GM12878 (cell line): ENCODE measurements around the gene CCDC82. TPM values are rescaled to one million over a fixed set of nuclear protein-coding genes. Genes with fewer than 3 reads are reported as not detected.
A peak's percentile ranks its signal among the peaks of the same experiment; 100 is the strongest.

ENCODE experiments used
- ATAC-seq: fragments of 200-7000 bp; cut with Tn5 transposase; 3 replicates; pipeline ENCODE4 v1.9.1; 2020; ENCODE audit warnings: mild to moderate bottlenecking, moderate library complexity
- BruUV-seq: library from RNA; stranded (reverse); fragments of 400-500 nt; replicated peaks from 2 replicates; lab custom pipeline; 2021; lab: Mats Ljungman, UMichigan
- CTCF ChIA-PET: fragments of 300-600 bp; sonication (Branson Sonifier 250); formaldehyde crosslinking; extraction: SDS; loops from one replicate; lab custom pipeline; 2021; ENCODE audit warnings: inconsistent platforms; lab: Yijun Ruan, JAX
- POLR2A ChIA-PET: fragments of 350-600 bp; formaldehyde crosslinking; extraction: SDS; loops from one replicate; lab custom pipeline; 2021; ENCODE audit warnings: inconsistent platforms; lab: Charles Lee
- RAD21 ChIA-PET: fragments of 300-600 bp; sonication (Branson Sonifier 250); formaldehyde crosslinking; loops from one replicate; lab custom pipeline; 2023; ENCODE audit warnings: antibody characterized with exemption; ENCODE audit not compliant: unreplicated experiment; lab: Charles Lee
- SMC1A ChIA-PET: fragments of 300-600 bp; sonication (Branson Sonifier 250); formaldehyde crosslinking; loops from one replicate; lab custom pipeline; 2023; ENCODE audit not compliant: unreplicated experiment, uncharacterized antibody; lab: Charles Lee
- DNase-seq: peaks from one replicate; pipeline ENCODE4 v3.0.0-alpha.2; 2011; ENCODE audit warnings: low read depth, low spot score
- FAIRE-seq: peaks from 3 replicates; lab custom pipeline; 2011; peaks lifted over from hg19 to GRCh38; lab: Jason Lieb, UNC
- H2AFZ ChIP-seq: 2 replicates; pipeline ENCODE4 v1.6.0; 2011; ENCODE audit warnings: low read depth, low read length, control low read depth; ENCODE audit not compliant: control insufficient read depth
- H3K27ac ChIP-seq: 2 replicates; pipeline ENCODE4 v1.5.1; 2011; ENCODE audit warnings: control low read depth; ENCODE audit not compliant: control insufficient read depth, insufficient read depth
- H3K27me3 ChIP-seq, 2 experiments: replicated peaks in 1 of 2; 2 replicates each; pipeline versions ENCODE4 v1.6.0 to v1.6.1; 2011; ENCODE audit warnings: low read length in 1 of 2; ENCODE audit not compliant: control insufficient read depth in 2 of 2, insufficient read depth in 2 of 2
- H3K36me3 ChIP-seq, 2 experiments: 2 replicates each; pipeline ENCODE4 v1.5.1; 2011; ENCODE audit warnings: low read length in 1 of 2; ENCODE audit not compliant: control insufficient read depth in 2 of 2, insufficient read depth in 2 of 2
- H3K4me1 ChIP-seq: 2 replicates; pipeline ENCODE4 v1.6.1; 2011; ENCODE audit warnings: mild to moderate bottlenecking, low read length, moderate library complexity, mixed read lengths; ENCODE audit not compliant: control insufficient read depth, insufficient read depth
- H3K4me2 ChIP-seq: 2 replicates; pipeline ENCODE4 v1.6.0; 2011; ENCODE audit warnings: control low read depth; ENCODE audit not compliant: control insufficient read depth, insufficient read depth
- H3K4me3 ChIP-seq: fragments of 200-600 bp; sonication (generic); 2 replicates; pipeline ENCODE4 v1.5.1; 2016
- H3K79me2 ChIP-seq: 2 replicates; pipeline ENCODE4 v1.6.0; 2011; ENCODE audit warnings: low read length; ENCODE audit not compliant: control insufficient read depth, insufficient read depth
- H3K9ac ChIP-seq: 2 replicates; pipeline ENCODE4 v1.8.0; 2011; ENCODE audit warnings: low read length, control low read depth, mixed read lengths; ENCODE audit not compliant: control insufficient read depth, insufficient read depth
- H3K9me3 ChIP-seq: replicated peaks from 3 replicates; pipeline ENCODE4 v1.5.1; 2011; ENCODE audit warnings: mild to moderate bottlenecking, low read length; ENCODE audit not compliant: control insufficient read depth, insufficient read depth
- H4K20me1 ChIP-seq: 2 replicates; pipeline ENCODE4 v1.6.0; 2011; ENCODE audit not compliant: control insufficient read depth, insufficient read depth
- ATF7 ChIP-seq: fragments of 450-650 bp; IDR thresholded peaks from 2 replicates; pipeline ENCODE4 v1.6.1; 2016; ENCODE audit warnings: low read depth, mild to moderate bottlenecking
- BCLAF1 ChIP-seq: fragments of 450-650 bp; IDR thresholded peaks from 2 replicates; pipeline ENCODE4 v1.6.1; 2017; ENCODE audit warnings: antibody characterized with exemption, mild to moderate bottlenecking, moderate library complexity
- CHD1 ChIP-seq: IDR thresholded peaks from 2 replicates; pipeline ENCODE4 v1.6.1; 2012; ENCODE audit warnings: low read depth, low read length, improper control_type of control experiment
- CTCF ChIP-seq, 3 experiments: IDR thresholded peaks in 2 of 3; conservative IDR thresholded peaks in 1 of 3; 2 replicates each; pipeline ENCODE4 v1.5.1; 2011; ENCODE audit warnings: low read depth in 3 of 3, low read length in 3 of 3, mild to moderate bottlenecking in 3 of 3, control low read depth in 2 of 3, moderate library complexity in 2 of 3, inconsistent platforms in 1 of 3, mixed read lengths in 1 of 3; ENCODE audit not compliant: control insufficient read depth in 2 of 3, insufficient read depth in 1 of 3; ENCODE audit errors: extremely low read depth in 1 of 3
- E2F8 ChIP-seq: fragments of 450-650 bp; IDR thresholded peaks from 2 replicates; pipeline ENCODE4 v1.6.1; 2018; ENCODE audit warnings: mild to moderate bottlenecking, low read depth, moderate library complexity; ENCODE audit not compliant: partially characterized antibody
- LARP7 ChIP-seq: fragments of 450-650 bp; IDR thresholded peaks from 2 replicates; pipeline ENCODE4 v1.6.1; 2017; ENCODE audit warnings: mild to moderate bottlenecking
- RAD21 ChIP-seq: IDR thresholded peaks from 2 replicates; pipeline ENCODE4 v1.6.1; 2011; ENCODE audit warnings: mild to moderate bottlenecking, low read depth, low read length, moderate library complexity; ENCODE audit not compliant: insufficient read depth
- RB1 ChIP-seq: fragments of 450-650 bp; formaldehyde crosslinking; IDR thresholded peaks from 2 replicates; pipeline ENCODE4 v1.6.1; 2017; ENCODE audit warnings: mild to moderate bottlenecking, borderline replicate concordance
- SMARCA5 ChIP-seq: fragments of 450-650 bp; IDR thresholded peaks from 2 replicates; pipeline ENCODE4 v1.6.1; 2017; ENCODE audit warnings: mild to moderate bottlenecking
- SMC3 ChIP-seq: IDR thresholded peaks from 2 replicates; pipeline ENCODE4 v1.6.1; 2011; ENCODE audit warnings: low read length, improper control_type of control experiment, borderline replicate concordance
- TCF12 ChIP-seq: IDR thresholded peaks from 2 replicates; pipeline ENCODE4 v1.6.1; 2011; ENCODE audit warnings: low read depth, mild to moderate bottlenecking, low read length
- YY1 ChIP-seq: IDR thresholded peaks from 2 replicates; pipeline ENCODE4 v1.6.1; 2011; ENCODE audit warnings: low read depth, mild to moderate bottlenecking, low read length
- WGBS: methylation state at CpG from one replicate; pipeline ENCODE4 v1.1.6; 2016; ENCODE audit warnings: low lambda C conversion rate; ENCODE audit not compliant: insufficient replicate concordance, insufficient coverage; ENCODE audit errors: missing lambda C conversion rate; 5-methylcytosine and 5-hydroxymethylcytosine counted together
- in situ Hi-C: fragments of 300-500 bp; cut with MboI; formaldehyde crosslinking; loops from 9 replicates; pipeline ENCODE4 v1.14.3; 2018; ENCODE audit warnings: mixed read lengths
- intact Hi-C: fragments of 100-400 bp; cut with micrococcal nuclease; formaldehyde crosslinking; loops from one replicate; pipeline ENCODE4 v1.14.2; 2022; ENCODE audit not compliant: unreplicated experiment
- polyA plus RNA-seq, 11 experiments: library from polyadenylated mRNA; depleted of rRNA in 4 of 11; unstranded in 6 of 11; stranded (reverse) in 5 of 11; fragments of >200 nt; fragmentation: Nextera tagmentation in 4 of 11; fragmentation: Illumina TruSeq in 1 of 11; extraction: Ambion mirVana in 4 of 11; extraction: Trizol in 1 of 11; gene quantifications; 1 replicate in 1 of 11; 2 replicates in 10 of 11; pipeline versions ENCODE4 v1.2.1 to v1.2.3, GENCODE V29; 2011 to 2016; ENCODE audit warnings: inconsistent platforms in 2 of 11, missing spikeins in 2 of 11, low read depth in 1 of 11
- total RNA-seq, 4 experiments: library from RNA; depleted of rRNA in 3 of 4; stranded (reverse); fragments of >200 nt in 3 of 4; fragmentation: Illumina TruSeq in 1 of 4; extraction: Trizol in 1 of 4; gene quantifications; 2 replicates each; pipeline versions ENCODE4 v1.2.1 to v1.2.3, GENCODE V29; 2013 to 2021

CCDC82 gene
- total and polyA plus RNA-seq, 10 of the 15 experiments (the other 5 are each of a cell fraction or from before 2014, with no cell fraction given), result 15.2 to 62.4 (median 28.8) TPM

- TF ChIP-seq LARP7, result no peak
Observed at GRCh38 chr11:96394773-96395172, 5.1 kb upstream of the CCDC82 start (continued).

- H3K9me3 ChIP-seq, result no peaks in the 10 kb centered on the region
- H4K20me1 ChIP-seq, result no peaks in the 10 kb centered on the region
- POLR2A ChIA-PET, result interaction anchor here (0.5 to 1.0 kb wide), 3 partner anchors 50 to 603 kb away, joined by 3 to 5 read pairs (median 4); partner anchors contain the start of gene CEP57
- RAD21 ChIA-PET, result interaction anchor here (0.7 to 3.6 kb wide), 33 partner anchors 10 to 1239 kb away, joined by 3 to 44 read pairs (median 5); partner anchors contain the start of genes CEP57, FAM76B and MAML2
- H3K27me3 ChIP-seq, result no peaks in the 10 kb centered on the region
- H3K36me3 ChIP-seq, result no peaks in the 10 kb centered on the region
- SMC1A ChIA-PET, result interaction anchor here (0.7 to 4.0 kb wide), 60 partner anchors 9 to 1241 kb away, joined by 3 to 41 read pairs (median 4); partner anchors contain the start of genes FAM76B and MAML2
- peak; percentile 9; the same call in 1 of the 3 replicates for ATAC-seq
- intact Hi-C loops, result loop anchor here (1.0 to 5.0 kb wide), 4 partner anchors 207 to 545 kb away; no protein-coding TSS in a partner anchor
- peaks cover 34% of the 10 kb centered on the region for H3K79me2 ChIP-seq
- no peak overlapping the region for H3K9ac ChIP-seq
- 0% methylated on average over 1 of the region's 1 CpG for WGBS
- CTCF ChIA-PET, result interaction anchor here (0.6 to 5.4 kb wide), 74 partner anchors 9 to 1242 kb away, joined by 3 to 101 read pairs (median 4); partner anchors contain the start of genes FAM76B and MAML2
- H2AFZ ChIP-seq, result no peak overlapping the region
- DNase-seq, result peak; percentile 27
- H3K4me1 ChIP-seq, result no peaks in the 10 kb centered on the region
- FAIRE-seq, result peak; percentile 59
- peak; percentile 41; the same call in 1 of the 2 replicates for TF ChIP-seq ATF7
- TF ChIP-seq RB1, result peak; percentile 43; the same call in 1 of the 2 replicates
- TF ChIP-seq SMARCA5, result peak; percentile 40; the same call in 1 of the 2 replicates
- TF ChIP-seq SMC3, result peak; percentile 79
- TF ChIP-seq BCLAF1, result no peak
- TF ChIP-seq CTCF (IDR thresholded peaks at IDR 0.05 in 2 of 3, conservative IDR thresholded peaks at IDR 0.05 in 1 of 3; ENCODE audit: control insufficient read depth in 2 of 3, extremely low read depth in 1 of 3, insufficient read depth in 1 of 3, low read depth in 3 of 3, low read length in 3 of 3), result peak; percentile 65 to 80 (median 76); a peak in 5 of 6 replicates
- TF ChIP-seq YY1, result peak; percentile 28; the same call in 1 of the 2 replicates
- no peak for TF ChIP-seq CHD1
- TF ChIP-seq RAD21, result peak; percentile 84
- no peak for TF ChIP-seq E2F8
- TF ChIP-seq TCF12, result no peak
- in situ Hi-C loops, result loop anchor here (5.0 kb wide), 3 partner anchors 342 to 557 kb away; no protein-coding TSS in a partner anchor
- H3K4me2 ChIP-seq, result no peak overlapping the region
- no peak overlapping the region for H3K4me3 ChIP-seq
- H3K27ac ChIP-seq, result no peak overlapping the region
- BruUV-seq, result no TSS peak
Observed at GRCh38 chr11:96393753-96394348, 4.1 kb upstream of the CCDC82 start.
